Measurements from ENCODE around the gene TNIK.

GRCh38 chr3:171417813-171418212, 42.4 kb downstream of the TNIK start:
- TF ChIP-seq, protein P1, sequence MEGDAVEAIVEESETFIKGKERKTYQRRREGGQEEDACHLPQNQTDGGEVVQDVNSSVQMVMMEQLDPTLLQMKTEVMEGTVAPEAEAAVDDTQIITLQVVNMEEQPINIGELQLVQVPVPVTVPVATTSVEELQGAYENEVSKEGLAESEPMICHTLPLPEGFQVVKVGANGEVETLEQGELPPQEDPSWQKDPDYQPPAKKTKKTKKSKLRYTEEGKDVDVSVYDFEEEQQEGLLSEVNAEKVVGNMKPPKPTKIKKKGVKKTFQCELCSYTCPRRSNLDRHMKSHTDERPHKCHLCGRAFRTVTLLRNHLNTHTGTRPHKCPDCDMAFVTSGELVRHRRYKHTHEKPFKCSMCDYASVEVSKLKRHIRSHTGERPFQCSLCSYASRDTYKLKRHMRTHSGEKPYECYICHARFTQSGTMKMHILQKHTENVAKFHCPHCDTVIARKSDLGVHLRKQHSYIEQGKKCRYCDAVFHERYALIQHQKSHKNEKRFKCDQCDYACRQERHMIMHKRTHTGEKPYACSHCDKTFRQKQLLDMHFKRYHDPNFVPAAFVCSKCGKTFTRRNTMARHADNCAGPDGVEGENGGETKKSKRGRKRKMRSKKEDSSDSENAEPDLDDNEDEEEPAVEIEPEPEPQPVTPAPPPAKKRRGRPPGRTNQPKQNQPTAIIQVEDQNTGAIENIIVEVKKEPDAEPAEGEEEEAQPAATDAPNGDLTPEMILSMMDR (conservative IDR thresholded peaks at IDR 0.05): no peak
- TF ChIP-seq ZFX (IDR thresholded peaks at IDR 0.05): no peak
